Uterus (tissue), 4 donors: Measurements from ENCODE around the gene PSD. TPM values are rescaled to one million over a fixed set of nuclear protein-coding genes. Genes with fewer than 3 reads are reported as not detected.
A peak's percentile ranks its signal among the peaks of the same experiment; 100 is the strongest.

Source experiments
- DNase-seq, 2 donors: peaks; one replicate each; pipeline ENCODE4 v3.0.0-alpha.2; 2019 to 2020
- H3K27ac ChIP-seq, 2 donors: fragments of 200-600 bp; sonication (generic); 1 replicate in 1 of 2; 2 replicates in 1 of 2; pipeline ENCODE4 v1.5.1; 2016 to 2018
- H3K27me3 ChIP-seq, 2 donors: fragments of 200-600 bp; sonication (generic); one replicate each; pipeline ENCODE4 v1.5.1; 2018 to 2019; ENCODE audit warnings: control low read depth in 1 of 2
- H3K36me3 ChIP-seq, 2 donors: fragments of 200-600 bp; sonication (generic); one replicate each; pipeline ENCODE4 v1.5.1; 2019; ENCODE audit warnings: control low read depth in 1 of 2
- H3K4me1 ChIP-seq, 2 donors: fragments of 200-600 bp; sonication (generic); one replicate each; pipeline ENCODE4 v1.5.1; 2018 to 2019; ENCODE audit warnings: control low read depth in 1 of 2
- H3K4me3 ChIP-seq, 2 donors: fragments of 200-600 bp; sonication (generic); 1 replicate in 1 of 2; 2 replicates in 1 of 2; pipeline ENCODE4 v1.5.1; 2018 to 2019; ENCODE audit warnings: mild to moderate bottlenecking in 1 of 2
- H3K9me3 ChIP-seq, 2 donors: fragments of 200-600 bp; sonication (generic); one replicate each; pipeline ENCODE4 v1.5.1; 2019; ENCODE audit warnings: control low read depth in 1 of 2
- CTCF ChIP-seq, 4 experiments: fragments of 200-600 bp in 2 of 4; fragments of 450-650 bp in 2 of 4; sonication (generic) in 2 of 4; IDR thresholded peaks; one replicate each; pipeline ENCODE4 v1.5.1; 2016 to 2019; ENCODE audit warnings: antibody characterized with exemption in 4 of 4, mild to moderate bottlenecking in 2 of 4, moderate library complexity in 1 of 4
- POLR2A ChIP-seq, 2 donors: fragments of 450-650 bp; IDR thresholded peaks; one replicate each; pipeline ENCODE4 v1.6.1; 2016; ENCODE audit warnings: antibody characterized with exemption in 2 of 2, mild to moderate bottlenecking in 1 of 2, moderate library complexity in 1 of 2
- intact Hi-C: fragments of 100-400 bp; cut with DNase I; formaldehyde crosslinking; loops from one replicate; pipeline ENCODE4 v1.15.1; 2023; ENCODE audit warnings: low total_unique reads
- total RNA-seq, 4 donors: library from RNA; depleted of rRNA in 3 of 4; stranded (reverse); fragments of >200 nt in 3 of 4; gene quantifications; one replicate each; pipeline versions ENCODE4 v1.1.0 to v1.2.4, GENCODE V29; 2014 to 2023
- donor health status: DM: yes; HTN: yes; CAD: no.

PSD gene
- total RNA-seq, 4 donors from 2014 or later = 31.3 to 114 (median 37.3) TPM; not detected in 1

DNA sequence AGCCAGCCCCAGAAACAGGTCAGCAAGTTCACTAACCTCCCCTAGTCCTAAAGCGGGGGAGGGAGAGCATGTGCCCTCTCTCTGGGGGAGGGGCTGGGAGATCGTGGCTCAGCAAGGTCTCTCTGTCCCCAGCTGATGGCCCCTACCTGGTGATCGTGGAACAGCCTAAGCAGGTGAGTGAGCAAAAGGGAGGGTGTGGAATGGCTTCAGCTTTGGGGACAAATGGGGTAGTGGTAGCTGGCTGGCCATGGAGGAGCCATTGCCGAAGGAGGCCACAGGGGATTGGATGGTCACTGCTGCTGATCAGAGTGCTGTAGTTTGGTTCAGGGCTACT lies 22.3 kb downstream of the PSD start:
- Histone ChIP-seq H3K9me3 (no peaks in the 10 kb centered on the region), H3K27me3 (no peaks in the 10 kb centered on the region), H3K4me3 (peak overlapping the region; percentile 58 to 85), H3K4me1 (peaks cover 0 to 18% of the 10 kb centered on the region in 2 donors), H3K27ac (peak overlapping the region; percentile 97 to 98), H3K36me3 (no peaks in the 10 kb centered on the region)
- DNase-seq = no peak
- intact Hi-C loops = no loop called here
- TF ChIP-seq CTCF (IDR thresholded peaks at IDR 0.05) (no peak), POLR2A (IDR thresholded peaks at IDR 0.05) (no peak)

- H3K27ac ChIP-seq = peak within 1 kb of the TSS; percentile 97 to 98
- peak; percentile 77 to 78 for TF ChIP-seq POLR2A (IDR thresholded peaks at IDR 0.05)
- TF ChIP-seq CTCF (IDR thresholded peaks at IDR 0.05) = no peak
- peaks cover 0 to 18% of the 10 kb centered on the region in 2 donors for H3K4me1 ChIP-seq
- H3K27me3 ChIP-seq = no peaks in the 10 kb centered on the region
- intact Hi-C loops = no loop called here
- H3K9me3 ChIP-seq = no peaks in the 10 kb centered on the region
- H3K36me3 ChIP-seq = no peaks in the 10 kb centered on the region
- peak; percentile 90 to 92 for DNase-seq
- H3K4me3 ChIP-seq = peak within 1 kb of the TSS; percentile 58 to 85
Observed at GRCh38 chr10:102395400-102396316, 22.9 kb downstream of the PSD start, which contains the start of gene NFKB2. TSS of gene NFKB2 (plus strand) at chr10:102395705. CDS start at chr10:102395960, 255 bp downstream.

DNA sequence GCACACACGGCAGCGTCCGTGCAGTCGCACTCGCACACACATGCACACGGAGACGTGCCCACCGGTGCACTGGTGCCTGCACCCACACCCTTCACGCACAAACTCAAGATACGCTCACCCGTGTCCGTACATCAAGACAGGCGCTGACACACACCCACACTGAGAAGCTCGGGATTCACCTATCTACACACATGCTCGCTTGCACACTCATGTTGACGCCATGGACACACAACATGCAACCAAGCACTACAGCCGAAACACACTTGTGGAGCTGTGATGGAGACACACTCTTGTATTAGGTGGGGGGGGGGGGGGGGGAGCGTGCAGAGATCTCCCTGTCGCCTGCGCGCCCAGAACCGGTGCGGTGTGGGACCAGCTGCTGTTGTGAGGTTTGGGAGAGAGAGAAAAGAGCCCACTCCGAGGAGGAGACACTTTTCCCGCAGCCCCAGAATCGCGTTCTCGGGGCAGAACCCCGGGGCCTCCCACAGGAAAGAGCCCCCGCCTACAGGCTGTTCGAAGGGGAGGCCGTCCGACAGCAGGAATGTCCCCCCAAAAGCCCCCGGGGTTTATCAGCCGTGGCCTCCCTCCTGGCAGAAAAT lies 23.7 kb downstream of the PSD start:
- DNase-seq = no peak
- intact Hi-C loops = loop anchor here (5.0 kb wide), 1 partner anchor 82 kb away; no protein-coding TSS in a partner anchor

DNA sequence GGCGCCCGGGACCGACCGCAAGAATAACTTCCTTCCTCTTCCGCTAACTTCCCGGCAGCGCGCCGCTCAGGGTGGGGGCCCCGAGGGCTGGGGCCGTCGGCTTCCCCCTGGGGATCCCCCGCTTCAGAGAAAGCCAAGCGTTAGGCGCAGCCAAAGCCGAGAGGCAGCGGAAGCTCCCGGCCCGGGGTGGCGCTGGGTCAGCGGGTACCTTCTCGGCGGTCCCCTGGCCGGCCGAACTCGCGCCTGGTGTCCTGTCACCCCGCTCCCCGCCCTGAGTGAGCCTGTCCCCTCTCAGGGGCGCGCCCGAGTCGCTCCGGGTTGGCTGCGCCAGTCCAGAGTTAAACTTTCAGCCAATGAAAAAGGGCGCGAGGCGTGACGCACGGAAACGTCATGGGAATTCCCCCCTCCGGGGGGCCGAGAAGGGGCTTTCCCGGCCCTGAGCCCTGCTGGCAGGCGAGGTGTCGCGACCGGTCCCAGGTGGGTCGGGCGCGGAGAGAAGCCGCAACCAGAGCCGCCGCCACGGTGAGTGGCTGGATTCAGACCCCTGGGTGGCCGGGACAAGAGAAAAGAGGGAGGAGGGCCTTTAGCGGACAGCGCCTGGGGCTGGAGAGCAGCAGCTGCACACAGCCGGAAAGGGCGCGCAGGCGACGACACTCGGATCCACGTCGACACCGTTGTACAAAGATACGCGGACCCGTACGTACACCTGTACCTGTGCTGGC lies 24.3 kb downstream of the PSD start:
- TF ChIP-seq CTCF (IDR thresholded peaks at IDR 0.05) (peak in 3 of 4 experiments; percentile 95 to 99 (median 98)), POLR2A (IDR thresholded peaks at IDR 0.05) (peak; percentile 39 to 80)
- Histone ChIP-seq H3K4me1 (peaks cover 0 to 14% of the 10 kb centered on the region in 2 donors), H3K36me3 (no peaks in the 10 kb centered on the region), H3K27me3 (no peaks in the 10 kb centered on the region), H3K27ac (peak overlapping the region; percentile 97 to 98), H3K9me3 (no peaks in the 10 kb centered on the region), H3K4me3 (peak overlapping the region; percentile 58 to 85)
- intact Hi-C loops = loop anchor here (5.0 kb wide), 1 partner anchor 83 kb away; no protein-coding TSS in a partner anchor
- peak; percentile 92 for DNase-seq

More for the DNA sequence above, 23.7 kb downstream of the PSD start:
- Histone ChIP-seq H3K4me3 (peak overlapping the region; percentile 58 to 85), H3K36me3 (no peaks in the 10 kb centered on the region), H3K4me1 (peaks cover 0 to 17% of the 10 kb centered on the region in 2 donors), H3K27me3 (no peaks in the 10 kb centered on the region), H3K9me3 (no peaks in the 10 kb centered on the region), H3K27ac (peak overlapping the region; percentile 97 to 98)
- TF ChIP-seq POLR2A (IDR thresholded peaks at IDR 0.05) (no peak), CTCF (IDR thresholded peaks at IDR 0.05) (no peak)
